Measurements from ENCODE around the gene CNTN6. TPM values are rescaled to one million over a fixed set of nuclear protein-coding genes. Genes with fewer than 3 reads are reported as not detected.

The CNTN6 gene
- total RNA-seq, 1 donor from 2014 or later, result 10.3 TPM

GRCh38 chr3:1171320-1171719 lies 78.5 kb downstream of the CNTN6 start:
- Histone ChIP-seq H3K27ac (no peak overlapping the region), H3K27me3 (ENCODE audit: low read depth) (no peaks in the 10 kb centered on the region), H3K36me3 (no peaks in the 10 kb centered on the region), H3K4me3 (no peak overlapping the region), H3K4me1 (no peaks in the 10 kb centered on the region), H3K9me3 (no peaks in the 10 kb centered on the region)
- ATAC-seq (peak; percentile 50 to 77), DNase-seq (no peak)
- intact Hi-C loops (cut with DNase I), result no loop called here
- TF ChIP-seq, protein P1, sequence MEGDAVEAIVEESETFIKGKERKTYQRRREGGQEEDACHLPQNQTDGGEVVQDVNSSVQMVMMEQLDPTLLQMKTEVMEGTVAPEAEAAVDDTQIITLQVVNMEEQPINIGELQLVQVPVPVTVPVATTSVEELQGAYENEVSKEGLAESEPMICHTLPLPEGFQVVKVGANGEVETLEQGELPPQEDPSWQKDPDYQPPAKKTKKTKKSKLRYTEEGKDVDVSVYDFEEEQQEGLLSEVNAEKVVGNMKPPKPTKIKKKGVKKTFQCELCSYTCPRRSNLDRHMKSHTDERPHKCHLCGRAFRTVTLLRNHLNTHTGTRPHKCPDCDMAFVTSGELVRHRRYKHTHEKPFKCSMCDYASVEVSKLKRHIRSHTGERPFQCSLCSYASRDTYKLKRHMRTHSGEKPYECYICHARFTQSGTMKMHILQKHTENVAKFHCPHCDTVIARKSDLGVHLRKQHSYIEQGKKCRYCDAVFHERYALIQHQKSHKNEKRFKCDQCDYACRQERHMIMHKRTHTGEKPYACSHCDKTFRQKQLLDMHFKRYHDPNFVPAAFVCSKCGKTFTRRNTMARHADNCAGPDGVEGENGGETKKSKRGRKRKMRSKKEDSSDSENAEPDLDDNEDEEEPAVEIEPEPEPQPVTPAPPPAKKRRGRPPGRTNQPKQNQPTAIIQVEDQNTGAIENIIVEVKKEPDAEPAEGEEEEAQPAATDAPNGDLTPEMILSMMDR (IDR thresholded peaks at IDR 0.05), result no peak

- Histone ChIP-seq H3K4me1 (no peaks in the 10 kb centered on the region), H3K36me3 (no peaks in the 10 kb centered on the region), H3K4me3 (no peak overlapping the region), H3K27ac (no peak overlapping the region), H3K27me3 (ENCODE audit: low read depth) (no peaks in the 10 kb centered on the region), H3K9me3 (no peaks in the 10 kb centered on the region)
- DNase-seq (no peak), ATAC-seq (no peak)
- TF ChIP-seq, protein P1 (IDR thresholded peaks at IDR 0.05), result no peak
- intact Hi-C loops (cut with DNase I), result no loop called here
Measured at GRCh38 chr3:1172644-1173043, 79.8 kb downstream of the CNTN6 start.

DNA sequence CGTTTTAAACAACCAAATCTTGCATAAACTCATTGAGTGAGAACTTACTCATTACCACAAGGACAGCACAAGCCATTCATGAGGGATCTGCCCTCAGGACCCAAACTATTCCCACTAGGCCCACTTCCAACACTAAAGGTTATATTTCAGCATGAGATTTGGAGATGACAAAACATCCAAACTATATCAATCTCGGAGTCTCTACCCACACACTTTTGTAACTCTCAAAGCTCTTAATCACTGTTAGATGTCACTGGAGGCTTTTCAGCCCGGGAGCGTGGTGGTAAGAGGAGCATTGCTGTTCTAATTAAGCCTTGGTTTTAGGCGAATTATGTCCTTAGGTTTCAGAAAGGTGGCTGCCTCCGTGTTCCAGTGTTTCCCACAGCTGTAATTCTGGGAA lies 86.3 kb downstream of the CNTN6 start:
- intact Hi-C loops (cut with DNase I), result no loop called here
- no peak overlapping the region for H3K4me3 ChIP-seq
- DNase-seq, result no peak
- TF ChIP-seq, protein P1 (IDR thresholded peaks at IDR 0.05), result no peak
- no peak for ATAC-seq
- H3K9me3 ChIP-seq, result no peaks in the 10 kb centered on the region
- no peaks in the 10 kb centered on the region for H3K36me3 ChIP-seq
- H3K27ac ChIP-seq, result no peak overlapping the region
- H3K27me3 ChIP-seq (ENCODE audit: low read depth), result no peaks in the 10 kb centered on the region
- H3K4me1 ChIP-seq, result no peaks in the 10 kb centered on the region

GRCh38 chr3:1183320-1184048 lies 90.7 kb downstream of the CNTN6 start:
- no peak overlapping the region for H3K4me3 ChIP-seq
- no peaks in the 10 kb centered on the region for H3K9me3 ChIP-seq
- ATAC-seq (no peak), DNase-seq (no peak)
- intact Hi-C loops (cut with DNase I), result no loop called here
- no peak overlapping the region for H3K27ac ChIP-seq
- H3K4me1 ChIP-seq, result no peaks in the 10 kb centered on the region
- TF ChIP-seq, protein P1 (IDR thresholded peaks at IDR 0.05), result no peak
- no peaks in the 10 kb centered on the region for H3K27me3 ChIP-seq (ENCODE audit: low read depth)
- H3K36me3 ChIP-seq, result no peaks in the 10 kb centered on the region

- TF ChIP-seq, protein P1 (IDR thresholded peaks at IDR 0.05), result no peak
- Histone ChIP-seq H3K9me3 (no peaks in the 10 kb centered on the region), H3K4me3 (no peak overlapping the region), H3K27ac (no peak overlapping the region), H3K27me3 (ENCODE audit: low read depth) (no peaks in the 10 kb centered on the region), H3K4me1 (no peaks in the 10 kb centered on the region), H3K36me3 (no peaks in the 10 kb centered on the region)
- no peak for DNase-seq
- ATAC-seq, result peak in 1 of 2 donors; percentile 36
- intact Hi-C loops (cut with DNase I), result no loop called here
Measured at GRCh38 chr3:1190569-1190968, 97.7 kb downstream of the CNTN6 start.
